A204.1 (cell line): ENCODE measurements around the gene PREX1.

ENCODE experiments used
- FAIRE-seq: peaks from 2 replicates; lab custom pipeline; 2012; peaks lifted over from hg19 to GRCh38; lab: Jason Lieb, UNC

Gene PREX1

DNA sequence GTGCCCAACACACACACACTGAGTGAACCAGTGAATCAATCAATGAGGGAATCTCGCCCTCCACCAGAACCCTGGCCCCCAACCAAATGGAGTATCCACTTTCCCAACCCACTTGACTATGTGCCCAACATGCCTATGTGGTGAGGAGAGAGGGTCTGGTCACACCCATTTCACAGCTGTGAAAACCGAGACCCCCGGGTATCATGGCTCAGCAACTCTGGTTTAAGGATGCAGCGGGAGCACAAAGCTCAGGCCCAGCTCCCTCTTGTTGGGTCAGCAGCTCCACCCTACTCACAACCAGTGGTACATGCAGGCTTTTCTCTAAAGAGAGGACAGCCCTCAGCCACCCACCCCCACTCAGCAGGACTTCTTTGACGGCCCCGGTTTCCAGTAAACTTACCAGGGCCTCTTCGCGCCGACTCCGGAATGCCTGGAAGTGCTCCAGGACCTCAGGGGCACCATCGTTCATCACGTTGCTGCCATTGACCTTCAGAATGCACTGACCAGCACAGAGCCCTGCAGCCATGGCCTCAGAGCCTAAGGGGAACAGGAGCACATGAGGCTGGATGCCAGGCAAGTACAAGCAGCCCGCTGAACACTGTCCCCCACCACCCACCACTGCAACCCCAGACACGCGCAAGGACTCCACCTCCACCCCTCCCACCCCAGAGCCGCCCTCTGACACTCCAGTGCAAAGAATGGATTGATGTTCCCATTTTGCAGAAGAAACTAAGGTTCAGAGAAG is 174.7 kb downstream of the PREX1 start:
- FAIRE-seq = no peak

DNA sequence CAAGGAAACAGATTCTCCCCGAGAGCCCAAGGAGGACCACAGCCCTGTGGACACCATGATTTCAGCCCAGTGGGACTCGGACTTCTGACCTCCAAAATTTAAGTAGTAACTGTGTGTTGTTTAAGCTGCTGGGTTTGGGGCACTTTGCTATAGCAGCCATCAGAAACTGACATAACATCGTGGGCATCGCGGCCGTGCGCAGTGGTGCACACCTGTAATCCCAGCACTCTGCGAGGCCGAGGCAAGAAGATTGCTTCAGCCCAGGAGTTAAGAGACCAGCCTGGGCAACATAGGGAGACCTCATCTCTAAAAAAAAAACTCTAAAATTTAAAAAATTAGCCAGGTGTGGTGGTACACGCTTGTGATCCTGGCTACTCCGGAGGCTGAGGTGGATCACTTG is 175.8 kb downstream of the PREX1 start:
- no peak for FAIRE-seq

- no peak for FAIRE-seq
Measured at GRCh38 chr20:48651271-48651670, 176.5 kb downstream of the PREX1 start.

- no peak for FAIRE-seq
Measured at GRCh38 chr20:48649868-48650267, 177.9 kb downstream of the PREX1 start.

- FAIRE-seq = no peak
Measured at GRCh38 chr20:48649104-48649626, 178.6 kb downstream of the PREX1 start.

GRCh38 chr20:48648482-48649051 is 179.2 kb downstream of the PREX1 start:
- no peak for FAIRE-seq

GRCh38 chr20:48647858-48648257 is 179.9 kb downstream of the PREX1 start:
- no peak for FAIRE-seq

DNA sequence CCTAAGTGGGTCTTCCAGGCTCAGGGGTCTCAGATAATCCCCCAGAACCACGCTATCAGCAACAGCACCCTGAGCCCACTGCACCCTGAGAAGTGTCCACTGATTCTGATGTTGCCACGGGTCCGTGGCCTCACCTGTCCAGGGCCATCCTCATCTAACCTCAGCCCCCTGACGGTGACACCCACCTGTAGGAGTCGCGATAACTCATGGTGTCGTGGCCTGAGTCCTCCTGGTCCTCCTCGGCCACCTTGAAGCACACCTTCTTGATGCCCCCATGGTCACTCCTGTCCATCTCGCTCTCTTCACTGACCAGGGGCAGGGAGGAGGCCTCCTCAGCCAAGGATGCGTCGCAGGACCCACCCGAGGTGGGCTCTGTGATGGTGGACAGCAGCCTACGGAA is 182.1 kb downstream of the PREX1 start:
- FAIRE-seq = no peak

DNA sequence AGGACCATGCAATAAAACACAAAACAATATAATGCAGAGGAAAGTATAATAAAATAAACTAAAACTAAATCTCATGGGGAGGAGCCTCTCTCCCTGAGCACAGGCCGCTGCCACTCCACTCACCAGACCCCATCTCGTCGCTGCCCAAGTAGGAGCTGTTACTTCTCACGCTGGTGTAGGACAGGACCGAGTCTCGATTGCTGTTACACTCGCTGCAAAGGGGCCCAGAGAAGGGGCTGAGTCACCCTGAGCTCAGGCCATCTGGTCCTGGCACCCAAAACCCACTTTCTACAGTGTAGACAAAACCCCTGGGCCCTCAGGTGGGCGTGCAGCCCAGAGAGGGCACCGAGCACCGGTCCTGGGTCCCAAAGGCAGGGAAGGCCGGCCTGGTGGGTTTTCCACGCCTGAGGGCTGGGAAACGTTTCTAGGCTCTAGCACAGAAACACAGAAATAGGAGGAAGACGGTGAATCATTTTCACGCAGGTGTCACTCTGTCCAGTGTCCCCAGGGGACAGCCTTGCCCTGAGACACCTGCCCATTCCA is 183.4 kb downstream of the PREX1 start:
- no peak for FAIRE-seq

GRCh38 chr20:48642105-48642880 is 185.5 kb downstream of the PREX1 start:
- FAIRE-seq = no peak

DNA sequence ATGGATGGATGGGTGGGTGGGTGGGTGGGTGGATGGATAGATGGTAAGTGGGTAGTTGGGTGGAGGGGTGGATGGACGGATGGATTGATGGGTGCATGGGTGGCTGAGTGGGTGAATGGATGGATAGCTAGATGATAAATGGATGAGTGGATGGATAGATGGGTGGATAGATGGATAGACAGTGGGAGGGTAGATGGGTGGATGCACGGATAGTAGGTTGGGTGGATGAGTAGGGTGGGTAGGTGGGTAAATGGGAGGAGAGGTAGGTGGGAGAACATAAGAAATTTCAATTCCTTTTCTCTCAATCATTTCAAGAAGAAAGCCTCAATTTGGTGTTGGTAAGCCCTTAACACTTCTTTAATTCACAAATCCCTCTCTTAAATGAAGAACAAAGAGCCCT is 186.9 kb downstream of the PREX1 start:
- no peak for FAIRE-seq

DNA sequence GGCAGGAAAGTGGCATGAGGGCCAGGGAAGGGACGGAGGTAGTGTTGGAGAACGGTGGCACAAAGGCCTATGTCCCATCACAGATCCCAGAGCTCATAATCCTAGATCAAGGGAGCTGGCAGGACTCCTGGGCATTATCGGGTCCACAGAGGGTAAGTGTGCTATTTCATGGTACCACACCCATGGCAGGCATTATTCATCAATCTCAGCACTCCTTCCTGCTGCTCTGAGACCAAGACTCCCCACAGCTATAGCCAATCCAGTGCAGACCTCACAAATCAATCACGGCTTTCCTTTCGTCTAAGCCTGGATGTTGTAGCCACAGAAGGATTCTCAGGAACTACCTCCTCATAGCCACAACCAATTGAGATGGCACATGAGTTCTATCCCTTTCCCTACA is 187.9 kb downstream of the PREX1 start:
- no peak for FAIRE-seq

DNA sequence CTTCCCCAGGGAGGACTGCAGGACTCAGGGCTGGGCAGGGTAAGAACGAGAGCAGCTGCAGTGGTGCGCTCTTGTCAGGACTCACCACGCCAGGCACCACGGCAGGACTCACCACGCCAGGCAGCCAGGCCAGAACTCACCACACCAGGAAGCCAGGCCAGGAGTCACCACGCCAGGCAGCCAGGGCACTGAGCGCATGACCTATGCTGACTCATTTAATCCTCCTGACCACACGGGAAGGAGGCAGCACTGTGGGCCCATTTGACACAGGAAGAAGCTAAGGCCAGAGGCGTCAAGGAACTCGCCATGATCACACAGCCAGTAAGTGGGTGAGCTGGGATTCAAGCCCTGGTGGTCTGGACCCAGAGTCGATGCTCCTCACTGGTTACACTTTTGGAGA is 189.3 kb downstream of the PREX1 start:
- no peak for FAIRE-seq

GRCh38 chr20:48637461-48637860 is 190.3 kb downstream of the PREX1 start:
- no peak for FAIRE-seq

DNA sequence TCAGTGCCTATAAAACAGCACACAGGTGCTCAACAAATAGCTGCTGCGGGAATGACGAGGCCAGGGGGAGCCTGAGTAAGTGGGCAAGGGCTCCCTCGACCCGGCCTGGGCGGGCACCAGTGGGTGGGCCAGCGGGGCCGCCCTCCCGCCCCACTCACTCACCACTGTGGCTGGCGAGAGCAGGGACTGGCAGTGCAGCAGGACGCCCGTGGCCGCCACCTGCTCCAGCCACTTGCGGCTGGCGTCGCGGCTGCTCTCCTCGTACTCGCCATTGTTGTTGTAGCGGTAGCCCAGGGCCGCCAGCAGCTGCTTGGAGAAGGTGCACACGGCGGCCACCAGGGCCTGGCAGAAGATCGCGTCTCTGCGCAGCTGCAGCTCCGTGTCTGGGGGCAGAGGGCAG is 191.5 kb downstream of the PREX1 start:
- FAIRE-seq = no peak

GRCh38 chr20:48635791-48636267 is 192.0 kb downstream of the PREX1 start:
- FAIRE-seq = no peak

DNA sequence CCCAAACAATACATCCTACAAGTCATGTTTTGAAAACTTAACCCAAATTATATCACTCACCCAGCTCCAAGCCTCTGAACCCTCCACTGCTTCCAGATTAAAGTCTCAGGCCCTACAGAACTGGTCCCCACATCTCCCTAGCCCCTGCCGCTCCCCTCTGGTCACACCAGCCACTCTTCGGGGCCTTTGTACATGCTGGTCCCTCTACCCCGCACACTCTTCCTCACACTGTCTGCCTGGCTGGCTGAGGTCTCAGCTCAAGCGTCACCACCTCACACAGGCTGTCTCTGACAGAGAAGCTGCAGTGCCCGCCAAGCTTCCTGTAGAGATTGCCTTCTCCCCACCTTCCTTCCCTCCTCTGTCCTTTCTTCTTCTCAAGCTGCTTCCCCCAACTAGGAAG is 192.4 kb downstream of the PREX1 start:
- FAIRE-seq = no peak

DNA sequence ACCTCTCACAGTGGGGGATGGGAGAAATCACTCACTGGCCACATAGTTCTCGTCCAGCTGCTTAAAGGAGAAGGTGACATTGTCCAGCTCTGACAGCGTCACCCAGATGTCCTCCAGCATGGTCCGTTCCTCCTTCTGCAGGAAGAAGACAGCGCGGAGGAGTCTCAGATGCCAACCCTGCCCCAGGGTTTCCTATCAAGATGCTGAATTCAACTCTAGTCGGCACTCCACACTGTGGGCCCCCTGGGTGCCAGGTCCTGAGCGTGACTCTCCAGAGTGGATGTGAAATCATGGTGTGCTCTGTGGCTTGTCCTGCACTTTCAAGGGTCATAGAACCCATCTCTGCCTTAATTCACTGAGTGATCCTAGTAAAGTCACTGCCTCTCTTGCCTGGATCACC is 193.2 kb downstream of the PREX1 start:
- FAIRE-seq = no peak

GRCh38 chr20:48633620-48634257 is 194.1 kb downstream of the PREX1 start:
- no peak for FAIRE-seq

GRCh38 chr20:48632825-48633619 is 194.8 kb downstream of the PREX1 start:
- no peak for FAIRE-seq

DNA sequence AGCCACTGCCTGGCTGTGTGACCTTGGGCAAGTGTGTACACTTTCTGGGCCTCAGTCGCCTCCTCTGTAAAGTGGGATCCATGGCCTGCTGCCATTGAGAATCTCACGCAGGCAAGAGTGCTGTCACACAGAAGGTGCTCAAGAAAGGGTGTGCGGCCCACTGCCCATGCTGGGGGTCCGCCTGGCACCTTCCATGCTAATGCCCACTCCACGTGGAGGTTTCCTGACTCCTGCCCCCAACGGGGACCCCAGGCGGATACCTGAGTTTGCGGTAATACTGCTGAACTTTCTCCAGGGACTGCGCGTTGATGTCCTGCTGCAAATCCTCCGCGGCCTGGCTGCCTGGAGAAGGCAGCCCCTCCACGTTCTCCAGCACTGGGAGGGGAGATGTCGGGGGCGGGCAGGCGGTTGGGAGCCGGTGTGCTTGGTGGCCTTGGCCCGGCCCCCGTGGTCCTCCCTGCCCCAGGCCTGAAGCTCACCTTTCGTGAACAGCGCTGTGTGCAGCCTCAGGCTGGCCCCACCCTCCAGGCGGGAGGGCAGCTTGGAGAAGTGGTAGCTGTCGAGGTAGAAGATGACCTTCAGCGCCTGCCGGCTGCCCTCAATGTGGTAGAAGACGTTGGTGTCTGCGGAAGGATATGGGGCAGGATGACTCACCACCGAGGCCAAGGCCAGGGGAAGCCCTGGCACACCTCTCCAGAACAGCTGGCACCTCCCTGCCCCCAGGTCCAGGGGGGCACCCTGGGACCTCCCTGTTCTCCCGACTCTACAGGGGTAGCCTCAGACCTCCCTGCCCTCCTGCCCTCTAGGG is 195.6 kb downstream of the PREX1 start:
- no peak for FAIRE-seq
